Thymus (tissue), 11 donors: ENCODE measurements around the gene ZFHX3. TPM values are rescaled to one million over a fixed set of nuclear protein-coding genes. Genes with fewer than 3 reads are reported as not detected.

Experiments used
- DNase-seq, 9 donors: peaks; one replicate each; pipeline ENCODE4 v3.0.0-alpha.2; 2013; ENCODE audit warnings: low spot score in 9 of 9, low read depth in 6 of 9, missing footprints in 1 of 9
- H3K27ac ChIP-seq, 2 donors: one replicate each; pipeline ENCODE4 v1.5.1; 2013; ENCODE audit warnings: control low read depth in 1 of 2, low read depth in 1 of 2, low read length in 1 of 2, mild to moderate bottlenecking in 1 of 2, moderate library complexity in 1 of 2
- H3K27me3 ChIP-seq, 2 donors: one replicate each; pipeline ENCODE4 v1.5.1; 2013; ENCODE audit warnings: low read length in 1 of 2; ENCODE audit not compliant: control insufficient read depth in 2 of 2, insufficient read depth in 1 of 2
- H3K36me3 ChIP-seq, 2 donors: one replicate each; pipeline ENCODE4 v1.5.1; 2013; ENCODE audit warnings: low read length in 1 of 2, mild to moderate bottlenecking in 1 of 2, moderate library complexity in 1 of 2; ENCODE audit not compliant: control insufficient read depth in 2 of 2, insufficient read depth in 2 of 2
- H3K4me1 ChIP-seq, 2 donors: one replicate each; pipeline ENCODE4 v1.5.1; 2013; ENCODE audit warnings: low read length in 2 of 2; ENCODE audit not compliant: control insufficient read depth in 2 of 2, insufficient read depth in 2 of 2
- H3K4me3 ChIP-seq, 2 donors: one replicate each; pipeline ENCODE4 v1.5.1; 2013; ENCODE audit warnings: low read length in 2 of 2, control low read depth in 1 of 2, mild to moderate bottlenecking in 1 of 2
- H3K9me3 ChIP-seq, 2 donors: one replicate each; pipeline ENCODE4 v1.5.1; 2013; ENCODE audit warnings: low read length in 1 of 2, mild to moderate bottlenecking in 1 of 2; ENCODE audit not compliant: control insufficient read depth in 2 of 2, insufficient read depth in 1 of 2
- WGBS: extraction: QIAGEN DNeasy Blood & Tissue Kit; methylation state at CpG from one replicate; pipeline ENCODE4 v1.1.7; 2013; 5-methylcytosine and 5-hydroxymethylcytosine counted together
- polyA plus RNA-seq: library from polyadenylated mRNA; stranded (reverse); fragments of 200-250 nt; gene quantifications from one replicate; pipeline ENCODE4 v1.2.3, GENCODE V29; 2013
- total RNA-seq: library from RNA; stranded (reverse); fragments of 120-200 nt; gene quantifications from one replicate; pipeline ENCODE4 v1.2.4, GENCODE V29; 2013
- donor health status: healthy.

The ZFHX3 gene
- total and polyA plus RNA-seq, 2 donors = 0.90 to 1.9 TPM

GRCh38 chr16:72908362-72909167 is 139.4 kb downstream of the ZFHX3 start:
- H3K4me1 ChIP-seq = no peaks in the 10 kb centered on the region
- DNase-seq = no peak
- no peak overlapping the region for H3K27ac ChIP-seq
- WGBS = 90% methylated on average over 19 of the region's 19 CpGs
- no peaks in the 10 kb centered on the region for H3K27me3 ChIP-seq
- no peaks in the 10 kb centered on the region for H3K9me3 ChIP-seq
- no peak overlapping the region for H3K4me3 ChIP-seq
- no peaks in the 10 kb centered on the region for H3K36me3 ChIP-seq

DNA sequence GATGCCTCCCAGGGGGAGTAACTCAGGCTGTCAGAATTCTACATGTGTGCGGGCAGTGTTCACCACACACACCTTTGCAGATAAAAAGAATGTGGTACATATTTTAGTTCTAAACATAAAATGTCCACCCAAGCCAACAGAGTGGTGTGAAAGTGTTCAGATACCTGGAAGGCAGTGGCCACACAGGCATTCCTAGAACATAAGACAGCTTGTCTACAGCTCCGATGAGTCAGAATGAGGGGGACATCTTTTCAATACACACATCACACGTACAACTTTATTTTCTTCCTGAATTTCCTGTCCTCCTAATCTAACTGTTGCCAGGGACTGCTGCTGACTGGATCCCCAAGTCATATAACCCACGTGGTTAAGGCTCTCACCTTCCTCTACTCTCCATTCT is 142.3 kb downstream of the ZFHX3 start:
- 89% methylated on average over 4 of the region's 4 CpGs for WGBS
- no peak overlapping the region for H3K4me3 ChIP-seq

DNA sequence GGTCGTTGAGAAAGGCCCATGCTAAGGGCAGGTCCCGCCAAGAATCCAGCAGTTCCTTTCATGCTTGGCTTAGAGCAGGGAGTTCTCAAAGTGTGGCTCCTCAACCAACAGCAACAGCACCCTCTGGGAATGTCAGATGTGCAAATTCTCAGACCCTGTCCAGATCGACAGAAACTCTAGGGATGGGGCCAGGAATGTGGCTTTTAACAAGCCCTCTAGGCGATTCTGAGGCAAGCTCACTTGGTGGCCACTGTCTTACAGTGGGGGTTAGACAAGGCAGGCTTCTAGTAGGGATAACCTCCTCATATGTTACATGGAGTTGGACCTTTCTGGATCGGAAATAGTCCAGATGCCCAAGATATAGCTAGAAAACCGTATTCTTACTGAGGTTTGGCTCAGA is 144.8 kb downstream of the ZFHX3 start:
- no peaks in the 10 kb centered on the region for H3K36me3 ChIP-seq

More for the DNA sequence above, 142.3 kb downstream of the ZFHX3 start:
- no peaks in the 10 kb centered on the region for H3K9me3 ChIP-seq
- no peaks in the 10 kb centered on the region for H3K27me3 ChIP-seq
- no peaks in the 10 kb centered on the region for H3K36me3 ChIP-seq
- no peaks in the 10 kb centered on the region for H3K4me1 ChIP-seq
- DNase-seq = no peak
- no peak overlapping the region for H3K27ac ChIP-seq

DNA sequence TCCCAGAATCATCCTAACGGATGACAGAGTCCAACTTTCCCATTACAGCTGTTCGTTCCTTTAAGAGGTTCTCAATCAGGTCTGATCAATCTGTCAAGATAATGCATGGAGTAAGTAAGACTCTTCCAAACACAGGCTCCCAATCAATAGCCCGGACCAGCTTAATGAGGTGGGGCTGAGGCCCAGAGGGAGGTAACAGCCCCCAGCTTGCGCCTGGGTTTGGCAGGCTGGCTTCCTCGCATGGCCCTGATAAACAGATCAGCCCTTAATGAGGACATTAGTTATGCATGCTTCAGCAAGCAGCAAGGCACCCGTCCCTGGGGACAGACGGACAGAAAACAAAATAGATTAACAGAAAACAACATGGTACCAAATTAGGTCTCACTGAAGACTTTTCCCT is 145.7 kb downstream of the ZFHX3 start:
- 96% methylated on average over 7 of the region's 7 CpGs for WGBS
- Histone ChIP-seq H3K4me3 (no peak overlapping the region), H3K27ac (no peak overlapping the region), H3K36me3 (no peaks in the 10 kb centered on the region), H3K4me1 (no peaks in the 10 kb centered on the region), H3K9me3 (no peaks in the 10 kb centered on the region), H3K27me3 (no peaks in the 10 kb centered on the region)
- no peak for DNase-seq

More for the DNA sequence above, 144.8 kb downstream of the ZFHX3 start:
- WGBS = 86% methylated on average over 6 of the region's 6 CpGs
- Histone ChIP-seq H3K27me3 (no peaks in the 10 kb centered on the region), H3K27ac (no peak overlapping the region), H3K4me1 (no peaks in the 10 kb centered on the region), H3K4me3 (no peak overlapping the region), H3K9me3 (no peaks in the 10 kb centered on the region)
- no peak for DNase-seq

DNA sequence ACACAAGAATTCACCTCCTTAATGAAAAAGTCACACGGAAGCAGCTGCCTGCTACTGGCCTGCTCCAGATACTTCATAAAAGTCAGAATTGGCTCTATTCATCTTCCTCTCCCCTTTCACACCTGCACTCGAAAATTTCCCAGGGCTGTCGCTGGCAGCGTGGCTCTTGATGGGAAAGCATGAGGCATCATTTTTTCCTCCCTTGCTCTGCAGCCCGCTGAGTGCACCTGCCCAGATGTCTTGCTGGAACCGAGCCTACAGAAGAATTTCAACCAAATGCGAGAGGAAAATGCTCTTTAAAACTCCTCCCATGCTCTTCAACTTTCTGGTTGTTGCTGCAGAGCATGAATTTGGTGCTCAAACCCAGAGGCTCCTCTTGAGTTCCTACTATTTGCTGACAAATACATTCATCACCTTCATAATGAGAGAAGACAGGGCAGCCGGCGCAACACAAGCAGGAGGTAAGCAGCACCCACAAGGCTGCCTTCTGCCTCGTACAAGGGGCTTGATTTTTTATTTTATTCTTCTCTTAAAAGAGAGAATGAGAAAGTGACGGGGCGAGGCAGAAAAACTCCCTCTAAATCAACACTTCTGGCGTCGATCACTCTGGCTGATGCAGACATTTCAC is 146.8 kb downstream of the ZFHX3 start:
- H3K9me3 ChIP-seq = no peaks in the 10 kb centered on the region
- no peaks in the 10 kb centered on the region for H3K27me3 ChIP-seq
- DNase-seq = no peak
- no peak overlapping the region for H3K4me3 ChIP-seq
- H3K36me3 ChIP-seq = no peaks in the 10 kb centered on the region
- H3K4me1 ChIP-seq = no peaks in the 10 kb centered on the region
- WGBS = 90% methylated on average over 14 of the region's 14 CpGs
- H3K27ac ChIP-seq = no peak overlapping the region

GRCh38 chr16:72898216-72898825 is 149.6 kb downstream of the ZFHX3 start:
- H3K4me3 ChIP-seq = no peak overlapping the region
- no peak overlapping the region for H3K27ac ChIP-seq
- H3K4me1 ChIP-seq = no peaks in the 10 kb centered on the region
- H3K9me3 ChIP-seq = no peaks in the 10 kb centered on the region
- H3K27me3 ChIP-seq = no peaks in the 10 kb centered on the region
- DNase-seq = no peak
- 98% methylated on average over 8 of the region's 8 CpGs for WGBS
- no peaks in the 10 kb centered on the region for H3K36me3 ChIP-seq

DNA sequence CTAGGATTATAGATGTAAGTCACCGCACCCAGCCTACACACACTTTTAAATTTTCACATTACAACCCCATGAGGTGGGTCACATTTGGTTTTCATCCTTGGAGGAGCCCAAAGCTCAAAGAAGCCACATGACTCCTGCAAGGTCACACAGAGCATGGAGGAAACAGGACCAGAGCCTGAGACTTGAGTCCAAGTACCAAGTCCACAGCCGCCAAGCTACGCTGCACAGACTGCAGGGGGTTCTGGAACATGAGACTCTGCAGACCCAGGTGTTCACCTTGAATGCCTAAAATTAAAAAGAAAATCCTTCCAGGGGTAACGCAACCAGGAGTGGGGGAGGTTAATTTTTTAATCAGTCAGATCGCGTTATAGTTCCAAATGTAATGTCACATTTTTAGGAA is 150.2 kb downstream of the ZFHX3 start:
- no peaks in the 10 kb centered on the region for H3K27me3 ChIP-seq
- no peak overlapping the region for H3K27ac ChIP-seq
- H3K9me3 ChIP-seq = no peaks in the 10 kb centered on the region
- WGBS = 99% methylated on average over 6 of the region's 6 CpGs
- H3K36me3 ChIP-seq = no peaks in the 10 kb centered on the region
- no peak overlapping the region for H3K4me3 ChIP-seq
- no peaks in the 10 kb centered on the region for H3K4me1 ChIP-seq
- no peak for DNase-seq

DNA sequence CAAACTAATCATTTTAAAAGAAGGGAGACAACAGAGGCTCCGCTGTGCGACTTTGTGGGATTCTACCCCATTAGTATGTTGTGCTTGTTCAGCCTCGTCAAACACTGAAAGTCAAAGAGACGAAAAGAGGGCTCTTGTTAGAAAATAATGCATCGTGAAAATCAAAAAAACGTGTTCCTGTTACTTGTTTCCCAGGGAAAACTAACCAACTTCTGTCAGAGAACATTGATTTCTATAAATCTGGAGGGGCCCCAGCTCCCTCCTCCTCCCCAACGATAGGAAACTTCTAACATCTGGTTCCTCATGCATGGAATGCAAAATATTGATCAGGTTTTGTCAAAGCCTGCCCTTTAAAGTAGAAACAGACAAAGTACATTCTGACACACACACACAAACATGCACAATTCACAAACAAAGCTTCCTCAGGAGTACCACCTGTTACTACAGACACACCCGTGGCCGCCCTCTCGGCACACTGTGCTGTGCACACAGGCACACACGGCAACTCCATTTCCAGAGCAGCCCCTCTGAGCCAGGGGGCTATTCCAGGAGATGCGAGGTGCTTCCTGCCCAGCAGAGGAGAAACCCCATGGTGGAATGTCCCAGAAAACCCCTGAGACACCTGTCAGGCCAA is 151.3 kb downstream of the ZFHX3 start:
- Histone ChIP-seq H3K27ac (no peak overlapping the region), H3K27me3 (no peaks in the 10 kb centered on the region), H3K9me3 (no peaks in the 10 kb centered on the region), H3K4me1 (no peaks in the 10 kb centered on the region), H3K36me3 (no peaks in the 10 kb centered on the region), H3K4me3 (no peak overlapping the region)
- WGBS = 92% methylated on average over 12 of the region's 12 CpGs
- no peak for DNase-seq

DNA sequence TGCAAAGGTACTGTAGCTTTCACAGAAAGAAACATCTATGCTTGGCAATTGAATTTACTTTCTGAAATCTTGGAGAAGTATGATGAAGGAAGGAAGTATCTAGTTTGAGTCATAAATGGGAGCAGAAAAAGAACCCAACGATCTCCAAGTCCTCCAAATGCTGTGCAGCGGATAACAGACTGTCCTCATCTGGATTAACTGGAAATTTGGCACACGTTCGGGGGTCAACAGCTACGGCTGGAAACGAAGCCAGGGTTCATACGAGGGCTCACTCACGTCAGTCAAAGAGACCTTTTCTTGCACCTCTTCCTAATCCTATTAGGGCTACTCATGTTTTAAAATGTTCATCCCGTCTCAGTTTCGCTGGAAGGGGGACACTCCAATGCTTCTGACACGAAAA is 152.0 kb downstream of the ZFHX3 start:
- Histone ChIP-seq H3K9me3 (no peaks in the 10 kb centered on the region), H3K4me3 (no peak overlapping the region), H3K27ac (no peak overlapping the region), H3K36me3 (no peaks in the 10 kb centered on the region), H3K27me3 (no peaks in the 10 kb centered on the region), H3K4me1 (no peaks in the 10 kb centered on the region)
- no peak for DNase-seq
- WGBS = 96% methylated on average over 11 of the region's 11 CpGs
